ENCODE data around the gene GRK2.

GRK2 gene

GRCh38 chr11:67271541-67272284 is 5.4 kb downstream of the GRK2 start:
- no peak for DNase-seq

GRCh38 chr11:67272327-67273259 is 6.3 kb downstream of the GRK2 start:
- DNase-seq, result no peak

GRCh38 chr11:67273260-67273990 is 7.2 kb downstream of the GRK2 start:
- DNase-seq, result no peak

- DNase-seq, result no peak
Measured at GRCh38 chr11:67274768-67275605, 8.7 kb downstream of the GRK2 start.

- DNase-seq, result no peak
Measured at GRCh38 chr11:67275606-67276409, 9.5 kb downstream of the GRK2 start.

GRCh38 chr11:67276781-67277230 is 10.5 kb downstream of the GRK2 start:
- no peak for DNase-seq

GRCh38 chr11:67277231-67277961 is 11.1 kb downstream of the GRK2 start:
- peak; percentile 86 for DNase-seq

- no peak for DNase-seq
Measured at GRCh38 chr11:67278135-67278938, 12.1 kb downstream of the GRK2 start.

- DNase-seq, result no peak
Measured at GRCh38 chr11:67278939-67279588, 12.8 kb downstream of the GRK2 start.

GRCh38 chr11:67279589-67280340 is 13.5 kb downstream of the GRK2 start:
- DNase-seq, result no peak

- no peak for DNase-seq
Measured at GRCh38 chr11:67280341-67280787, 14.1 kb downstream of the GRK2 start.

GRCh38 chr11:67280788-67281551 is 14.7 kb downstream of the GRK2 start:
- DNase-seq, result no peak

GRCh38 chr11:67281552-67282150 is 15.4 kb downstream of the GRK2 start:
- no peak for DNase-seq

- DNase-seq, result no peak
Measured at GRCh38 chr11:67282155-67282875, 16.0 kb downstream of the GRK2 start.

- DNase-seq, result no peak
Measured at GRCh38 chr11:67282876-67283371, 16.7 kb downstream of the GRK2 start.

GRCh38 chr11:67283481-67283963 is 17.2 kb downstream of the GRK2 start:
- DNase-seq, result no peak
